ENCODE data around the gene AVPR2. TPM values are rescaled to one million over a fixed set of nuclear protein-coding genes. Genes with fewer than 3 reads are reported as not detected.

AVPR2 gene
- total RNA-seq, 1 experiment from 2014 or later = not detected

- Histone ChIP-seq H4K20me1 (ENCODE audit: insufficient read depth) (no peaks in the 10 kb centered on the region), H2AFZ (ENCODE audit: low read depth, low read length, poor library complexity, severe bottlenecking) (no peak overlapping the region), H3K9me2 (ENCODE audit: insufficient read depth) (no peaks in the 10 kb centered on the region), H3K27me3 (ENCODE audit: insufficient read depth, low read length) (no peaks in the 10 kb centered on the region), H3K79me2 (ENCODE audit: insufficient read depth, low read length) (no peaks in the 10 kb centered on the region), H3K27ac (ENCODE audit: low read depth, low read length) (no peak overlapping the region), H3K4me1 (ENCODE audit: control insufficient read depth in 1 of 2, insufficient read depth in 2 of 2, low read length in 2 of 2) (peaks cover 6 to 23% of the 10 kb centered on the region in 2 experiments; a peak in 2 of 4 replicates), H3K9ac (ENCODE audit: low read length) (no peak overlapping the region), H3K36me3 (ENCODE audit: control insufficient read depth in 1 of 2, insufficient read depth in 2 of 2, low read length in 2 of 2) (no peaks in the 10 kb centered on the region), H3K4me3 (replicated peaks in 1 of 2; ENCODE audit: low read depth in 1 of 2, low read length in 2 of 2) (no peak overlapping the region), H3K9me3 (ENCODE audit: control insufficient read depth in 1 of 2, insufficient read depth in 1 of 2, low read depth in 1 of 2, low read length in 2 of 2) (no peaks in the 10 kb centered on the region), H3K4me2 (ENCODE audit: low read length) (peak overlapping the region; percentile 28; the same call in 1 of the 2 replicates)
- ChIA-PET CTCF (no interaction called here), POLR2A (interaction anchor here (0.7 kb wide), 1 partner anchor 11 kb away, joined by 3 read pairs; no protein-coding TSS in a partner anchor), RAD21 (ENCODE audit: low non-redundant PET in 1 of 2, low total read pairs in 2 of 2, uncharacterized antibody in 2 of 2, unreplicated experiment in 2 of 2) (no interaction called here)
- ATAC-seq (peak; percentile 28; the same call in 1 of the 2 replicates), DNase-seq (ENCODE audit: low read depth, low spot score) (no peak)
- TF ChIP-seq ZFX (IDR thresholded peaks at IDR 0.05) (no peak), ZNF274 (IDR thresholded peaks at IDR 0.05; ENCODE audit: low read depth, low read length) (no peak), CTCF (IDR thresholded peaks at IDR 0.05 in 2 of 3, conservative IDR thresholded peaks at IDR 0.05 in 1 of 3; ENCODE audit: borderline replicate concordance in 1 of 3, insufficient read depth in 1 of 3, low read depth in 2 of 3, low read length in 2 of 3) (no peak), CBX3 (IDR thresholded peaks at IDR 0.05; ENCODE audit: low read depth) (no peak), EGR1 (IDR thresholded peaks at IDR 0.05; ENCODE audit: low read depth) (no peak), MAX (IDR thresholded peaks at IDR 0.05) (no peak), ATF3 (IDR thresholded peaks at IDR 0.05) (no peak), RAD21 (IDR thresholded peaks at IDR 0.05; ENCODE audit: low read depth) (no peak), CEBPB (IDR thresholded peaks at IDR 0.05; ENCODE audit: low read depth) (no peak), SRF (IDR thresholded peaks at IDR 0.05; ENCODE audit: low read depth) (no peak), POLR2A (IDR thresholded peaks at IDR 0.05; ENCODE audit: borderline replicate concordance, extremely low read depth, insufficient read depth, insufficient read length) (no peak), FOSL1 (IDR thresholded peaks at IDR 0.05; ENCODE audit: low read depth) (no peak)
- TF ChIP-seq, protein P1, sequence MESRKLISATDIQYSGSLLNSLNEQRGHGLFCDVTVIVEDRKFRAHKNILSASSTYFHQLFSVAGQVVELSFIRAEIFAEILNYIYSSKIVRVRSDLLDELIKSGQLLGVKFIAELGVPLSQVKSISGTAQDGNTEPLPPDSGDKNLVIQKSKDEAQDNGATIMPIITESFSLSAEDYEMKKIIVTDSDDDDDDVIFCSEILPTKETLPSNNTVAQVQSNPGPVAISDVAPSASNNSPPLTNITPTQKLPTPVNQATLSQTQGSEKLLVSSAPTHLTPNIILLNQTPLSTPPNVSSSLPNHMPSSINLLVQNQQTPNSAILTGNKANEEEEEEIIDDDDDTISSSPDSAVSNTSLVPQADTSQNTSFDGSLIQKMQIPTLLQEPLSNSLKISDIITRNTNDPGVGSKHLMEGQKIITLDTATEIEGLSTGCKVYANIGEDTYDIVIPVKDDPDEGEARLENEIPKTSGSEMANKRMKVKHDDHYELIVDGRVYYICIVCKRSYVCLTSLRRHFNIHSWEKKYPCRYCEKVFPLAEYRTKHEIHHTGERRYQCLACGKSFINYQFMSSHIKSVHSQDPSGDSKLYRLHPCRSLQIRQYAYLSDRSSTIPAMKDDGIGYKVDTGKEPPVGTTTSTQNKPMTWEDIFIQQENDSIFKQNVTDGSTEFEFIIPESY (IDR thresholded peaks at IDR 0.05; ENCODE audit: extremely low read depth, insufficient replicate concordance, low read length) = no peak
- no TSS peak for BruUV-seq (replicated peaks)
- intact Hi-C loops (cut with micrococcal nuclease) = no loop called here
Observed at GRCh38 chrX:153900831-153901752, 3.4 kb upstream of the AVPR2 start.

Data from HCT116 (cell line).